GM21515 (cell line): ENCODE measurements around the gene CAMKK2.
"Not testable (repeated sequence)": the region's sequence is repeated elsewhere in the genome, so short reads cannot be mapped to it uniquely, and the experiment has no call there.

Source experiments
- ATAC-seq: cut with Tn5 transposase; IDR thresholded peaks from one replicate; pipeline ENCODE4 v1.9.1; 2021; ENCODE audit not compliant: unreplicated experiment

CAMKK2 gene

DNA sequence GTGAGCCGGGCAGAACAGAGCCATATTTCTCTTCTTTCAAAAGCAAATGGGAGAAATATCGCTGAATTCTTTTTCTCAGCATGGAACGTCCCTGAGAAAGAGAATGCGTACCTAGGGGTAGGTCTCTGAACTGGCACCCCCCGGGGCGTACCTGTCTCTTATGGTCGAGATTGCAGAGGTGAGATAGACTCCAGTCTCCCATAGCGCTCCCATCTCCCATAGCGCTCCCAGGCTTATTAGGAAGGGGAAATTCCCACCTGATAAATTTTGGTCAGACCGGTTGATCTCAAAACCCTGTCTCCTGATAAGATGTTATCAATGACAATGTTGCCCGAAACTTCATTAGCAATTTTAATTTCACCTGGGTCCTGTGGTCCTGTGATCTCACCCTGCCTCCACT, 16.0 kb downstream of the CAMKK2 start:
- ATAC-seq = not testable (repeated sequence)

DNA sequence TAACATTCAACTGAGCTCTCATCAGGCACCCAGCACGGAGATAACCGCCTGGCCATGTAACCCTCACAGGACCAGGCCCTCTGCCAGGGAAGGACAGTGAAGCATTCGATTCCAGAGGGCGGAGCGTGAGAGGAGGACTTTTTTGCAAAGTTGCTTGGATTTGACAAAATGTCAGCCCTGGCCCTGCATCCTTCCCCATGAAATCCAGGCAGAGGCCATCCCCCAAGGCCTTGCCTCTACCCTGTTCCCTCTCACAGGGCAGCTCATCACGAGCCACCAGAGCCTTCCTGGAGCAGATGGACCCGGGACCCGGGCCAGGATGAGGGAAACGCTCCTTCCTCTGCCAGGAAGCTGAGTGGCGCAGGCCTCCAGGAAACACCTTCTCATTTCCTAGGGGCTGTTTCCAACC, 17.0 kb downstream of the CAMKK2 start:
- ATAC-seq = no peak

- ATAC-seq = no peak
Measured at GRCh38 chr12:121279071-121279375, 17.5 kb downstream of the CAMKK2 start.

DNA sequence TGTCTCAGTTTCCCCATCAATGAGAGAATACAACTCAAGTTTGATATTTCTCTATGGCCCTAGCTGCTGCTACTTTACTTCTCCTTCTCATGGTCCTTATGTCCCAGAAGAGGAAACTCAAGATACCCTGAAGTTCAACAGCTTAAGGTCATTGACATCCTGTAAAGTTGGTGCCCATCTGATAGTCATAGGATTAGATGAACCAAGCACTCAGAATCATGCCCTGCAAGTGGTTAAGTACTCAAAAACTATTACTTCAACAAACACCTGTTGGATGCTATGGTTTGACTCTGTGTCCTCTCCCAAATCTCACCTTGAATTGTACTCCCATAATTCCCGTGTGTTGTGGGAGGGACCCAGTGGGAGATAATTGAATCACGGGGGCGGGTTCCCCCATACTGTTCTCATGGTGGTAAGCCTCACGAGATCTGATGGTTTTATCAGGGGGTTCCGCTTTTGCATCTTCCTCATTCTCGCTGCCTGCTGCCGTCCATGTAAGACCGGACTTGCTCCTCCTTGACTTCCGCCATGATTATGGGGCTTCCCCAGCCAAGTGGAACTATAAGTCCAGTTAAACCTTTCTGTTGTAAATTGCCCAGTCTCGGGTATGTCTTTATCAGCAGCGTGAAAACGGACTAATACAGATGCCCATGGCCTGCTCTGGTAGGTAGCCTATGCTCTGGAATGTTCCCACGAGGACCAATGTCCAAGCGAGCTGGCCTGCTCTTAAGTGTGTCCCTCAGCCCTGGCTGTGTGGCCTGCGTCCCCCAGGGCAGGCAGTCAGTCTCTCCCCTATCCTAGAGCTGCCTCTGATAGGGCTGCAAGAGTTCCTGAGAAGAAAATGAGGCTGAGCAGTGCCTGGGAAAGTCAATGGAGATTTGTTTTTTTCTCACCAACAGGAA, 18.1 kb downstream of the CAMKK2 start:
- no peak for ATAC-seq

DNA sequence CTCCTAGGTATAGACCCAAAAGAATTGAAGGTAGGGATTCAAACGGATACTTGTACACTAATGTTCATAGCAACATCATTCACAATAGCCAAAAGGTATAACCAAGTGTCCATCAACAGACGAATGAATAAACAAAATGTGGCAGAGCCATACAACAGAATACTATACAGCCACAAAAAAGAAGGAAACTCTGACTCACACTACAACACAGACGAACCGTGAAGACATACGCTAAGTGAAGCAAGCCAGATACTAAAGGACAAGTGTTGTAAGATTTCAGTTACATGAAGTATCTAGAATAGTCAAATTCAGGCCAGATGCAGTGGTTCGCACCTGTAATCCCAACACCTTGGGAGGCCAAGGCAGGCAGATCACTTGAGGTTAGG, 19.1 kb downstream of the CAMKK2 start:
- no peak for ATAC-seq

GRCh38 chr12:121274036-121274763, 22.3 kb downstream of the CAMKK2 start:
- no peak for ATAC-seq

DNA sequence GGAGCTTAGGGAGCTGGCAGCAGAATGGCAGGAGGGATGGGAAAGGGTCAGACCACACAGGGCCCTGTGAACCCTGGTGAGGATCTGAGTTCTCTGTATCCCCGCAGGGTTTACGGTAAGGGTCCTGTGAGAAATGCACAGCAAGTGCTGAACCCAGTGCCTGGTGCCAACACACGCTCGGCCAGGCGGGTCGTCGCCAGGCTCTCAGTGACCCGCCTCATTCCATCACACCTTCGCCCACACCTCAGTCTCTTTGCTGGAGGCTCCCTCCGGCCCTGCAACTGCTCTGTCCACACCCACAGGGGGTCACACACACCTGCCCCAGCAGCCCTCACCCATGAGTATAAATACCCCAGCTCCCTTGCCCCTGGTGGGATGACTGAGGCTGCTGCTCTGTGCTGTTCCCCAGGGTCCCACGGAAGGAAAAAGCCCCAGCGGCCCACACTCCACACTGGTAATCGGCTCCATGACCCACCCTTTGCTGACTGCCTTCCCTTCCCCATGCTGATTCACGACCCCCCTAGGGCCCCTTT, 23.1 kb downstream of the CAMKK2 start:
- ATAC-seq = no peak

- no peak for ATAC-seq
Measured at GRCh38 chr12:121267822-121268221, 28.7 kb downstream of the CAMKK2 start.

DNA sequence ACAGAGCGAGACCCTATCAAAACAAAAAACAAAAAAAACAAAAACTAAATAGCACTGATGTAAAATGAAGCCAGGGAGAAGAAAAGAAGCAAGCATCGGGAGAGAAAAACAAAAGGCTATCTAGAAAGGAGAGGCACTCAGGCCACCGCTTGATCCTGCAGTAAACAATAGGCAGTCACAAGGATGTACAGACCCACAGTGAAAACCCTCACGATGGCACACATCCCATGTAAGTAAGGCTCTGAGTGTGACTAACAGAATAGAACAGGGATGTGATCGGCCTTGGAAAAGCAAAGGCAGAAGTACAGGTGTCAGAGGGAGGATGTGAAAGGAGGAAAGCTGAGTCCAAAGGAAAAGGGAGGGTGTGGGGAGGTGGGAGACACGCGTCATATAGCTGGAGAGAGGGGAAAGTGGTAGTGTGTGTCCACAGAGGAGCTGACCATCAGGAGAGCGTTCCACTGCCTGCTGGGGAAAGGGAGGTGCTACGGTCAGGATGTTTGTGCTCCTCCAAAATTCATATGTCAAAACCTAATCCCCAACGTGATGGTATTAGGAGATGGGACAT, 31.5 kb downstream of the CAMKK2 start:
- no peak for ATAC-seq

GRCh38 chr12:121264135-121264534, 32.4 kb downstream of the CAMKK2 start:
- ATAC-seq = no peak

- ATAC-seq = no peak
Measured at GRCh38 chr12:121263206-121263935, 33.1 kb downstream of the CAMKK2 start.

- ATAC-seq = no peak
Measured at GRCh38 chr12:121261398-121261797, 35.1 kb downstream of the CAMKK2 start.

DNA sequence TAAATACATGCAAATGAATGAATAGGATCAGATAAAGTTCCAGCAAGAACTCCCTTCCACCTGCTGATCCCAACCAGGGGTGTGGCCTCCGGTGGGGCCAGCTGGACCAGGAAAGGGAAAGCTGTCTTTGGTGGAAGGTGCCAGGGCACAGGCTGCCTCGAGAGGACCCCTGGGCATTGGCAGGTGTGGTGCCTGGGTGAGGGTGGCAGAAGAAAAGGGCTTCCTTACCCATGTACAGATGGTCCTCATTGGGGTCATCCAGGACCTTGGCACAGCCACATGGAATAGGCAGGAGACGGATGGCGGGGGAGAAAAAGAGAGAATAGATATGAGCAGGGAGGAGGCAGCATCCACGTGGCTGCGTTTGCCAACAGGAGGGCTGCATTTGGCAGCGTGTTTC, 36.4 kb downstream of the CAMKK2 start:
- no peak for ATAC-seq

- ATAC-seq = no peak
Measured at GRCh38 chr12:121259074-121259473, 37.4 kb downstream of the CAMKK2 start.

DNA sequence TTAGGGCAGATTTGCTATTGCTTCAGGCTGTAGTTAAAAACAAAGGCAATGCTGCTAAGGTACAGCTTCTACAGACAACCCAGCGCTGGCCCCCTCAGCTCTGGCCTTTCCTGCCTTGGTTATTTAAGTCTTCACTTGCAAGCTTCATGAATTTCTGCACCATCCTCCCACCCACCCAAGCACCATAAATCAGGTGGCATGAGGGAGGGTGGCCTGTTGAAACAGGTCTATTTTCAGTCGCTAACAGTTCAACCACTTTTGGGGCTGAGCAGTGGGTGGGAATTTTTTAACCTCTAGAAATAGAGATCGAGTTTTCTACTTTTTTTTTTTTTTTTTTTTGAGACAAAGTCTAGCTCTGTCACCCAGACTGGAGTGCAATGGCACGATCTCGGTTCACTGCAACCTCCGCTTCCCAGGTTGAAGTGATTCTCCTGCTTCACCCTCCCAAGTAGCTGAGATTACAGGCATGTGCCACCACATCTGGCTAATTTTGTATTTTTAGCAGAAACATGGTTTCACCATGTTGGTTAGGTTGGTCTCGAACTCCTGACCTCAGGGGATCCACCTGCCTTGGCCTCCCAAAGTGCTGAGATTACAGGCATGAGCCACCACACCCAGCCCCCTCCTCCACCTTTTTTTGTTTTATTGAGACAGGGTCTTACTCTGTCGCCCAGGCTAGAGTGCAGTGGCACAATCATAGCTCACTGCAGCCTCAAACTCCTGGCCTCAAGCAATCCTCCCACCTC, 38.6 kb downstream of the CAMKK2 start:
- not testable (repeated sequence) for ATAC-seq

GRCh38 chr12:121255433-121255832, 41.1 kb downstream of the CAMKK2 start:
- ATAC-seq = no peak

- no peak for ATAC-seq
Measured at GRCh38 chr12:121253638-121254335, 42.7 kb downstream of the CAMKK2 start.

DNA sequence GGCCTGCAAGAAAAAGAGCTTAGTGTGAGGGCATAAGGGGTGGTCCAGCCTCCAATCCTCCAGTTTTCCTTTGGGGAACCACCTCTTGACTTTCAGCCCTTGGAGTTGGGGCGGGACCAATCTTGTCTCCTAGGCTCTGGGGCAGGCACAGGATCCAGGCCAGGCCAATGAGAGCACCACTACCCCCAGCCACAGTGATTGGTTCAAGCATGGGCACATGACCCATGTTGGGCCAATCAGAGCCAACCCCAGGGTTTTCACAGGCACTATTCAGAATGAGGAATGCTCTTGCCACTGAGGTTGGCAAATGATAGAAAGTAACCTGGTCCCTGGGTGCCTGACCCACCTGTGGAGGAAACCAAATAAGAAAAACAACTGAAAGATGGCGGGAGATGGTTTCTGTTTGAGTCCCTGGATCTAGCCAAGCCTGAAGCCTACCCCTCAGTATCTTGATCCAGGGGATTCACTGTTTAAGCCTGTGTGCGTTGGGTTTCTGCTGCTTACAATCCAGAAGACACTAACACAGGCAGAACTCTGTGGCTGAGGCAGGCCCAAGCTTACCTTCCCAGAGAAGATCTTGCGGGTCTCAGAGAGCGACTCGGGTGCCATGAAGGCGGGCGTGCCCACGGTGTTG, 43.7 kb downstream of the CAMKK2 start:
- no peak for ATAC-seq

- ATAC-seq = no peak
Measured at GRCh38 chr12:121251838-121252237, 44.7 kb downstream of the CAMKK2 start.
